Activated CD8-positive, alpha-beta memory T cell treated with anti-CD3 and anti-CD28 coated beads for 36 hours (primary cell): ENCODE measurements around the gene KRTAP2-1. TPM values are rescaled to one million over a fixed set of nuclear protein-coding genes. Genes with fewer than 3 reads are reported as not detected.

Experiments used
- total RNA-seq, 2 experiments: library from RNA; stranded (reverse); gene quantifications; one replicate each; pipeline ENCODE4 v1.2.3, GENCODE V29; 2021

KRTAP2-1 gene
- total RNA-seq, 2 experiments from 2014 or later, result not detected

Other genes with a start within 250 kb of the KRTAP2-1 start
- gene KRT28, start 247.4 kb downstream of the KRTAP2-1 start, total RNA-seq, result not detected
- 10 to 100 TPM; 44.6 to 45.2 TPM for gene KRT10, start 224.7 kb downstream of the KRTAP2-1 start, total RNA-seq
- not detected for gene KRT12, start 180.1 kb downstream of the KRTAP2-1 start, total RNA-seq
- not detected for gene KRT20, start 162.1 kb downstream of the KRTAP2-1 start, total RNA-seq
- not detected for gene KRT23, start 109.7 kb downstream of the KRTAP2-1 start, total RNA-seq
- not detected for gene KRT39, start 80.4 kb downstream of the KRTAP2-1 start, total RNA-seq
- gene KRT40, start 63.0 kb downstream of the KRTAP2-1 start, total RNA-seq, result not detected
- not detected for gene KRTAP3-3, start 53.2 kb downstream of the KRTAP2-1 start, total RNA-seq
- gene KRTAP3-2, start 47.4 kb downstream of the KRTAP2-1 start, total RNA-seq, result not detected
- not detected for gene KRTAP3-1, start 38.2 kb downstream of the KRTAP2-1 start, total RNA-seq
- not detected for gene KRTAP1-5, start 20.1 kb downstream of the KRTAP2-1 start, total RNA-seq
- not detected for gene KRTAP1-4, start 17.1 kb downstream of the KRTAP2-1 start, total RNA-seq
- gene KRTAP1-3, start 12.4 kb downstream of the KRTAP2-1 start, total RNA-seq, result not detected
- gene KRTAP1-1, start 5.9 kb downstream of the KRTAP2-1 start, total RNA-seq, result not detected
- gene KRTAP2-2, start 7.9 kb upstream of the KRTAP2-1 start, total RNA-seq, result not detected
- gene KRTAP2-3, start 12.8 kb upstream of the KRTAP2-1 start, total RNA-seq, result not detected
- not detected for gene KRTAP2-4, start 18.6 kb upstream of the KRTAP2-1 start, total RNA-seq
- not detected for gene KRTAP4-7, start 36.8 kb upstream of the KRTAP2-1 start, total RNA-seq
- gene KRTAP4-8, start 50.8 kb upstream of the KRTAP2-1 start, total RNA-seq, result not detected
- not detected for gene KRTAP4-16, start 54.9 kb upstream of the KRTAP2-1 start, total RNA-seq
- not detected for gene KRTAP4-9, start 58.1 kb upstream of the KRTAP2-1 start, total RNA-seq
- not detected for gene KRTAP4-11, start 71.1 kb upstream of the KRTAP2-1 start, total RNA-seq
- gene KRTAP4-12, start 76.9 kb upstream of the KRTAP2-1 start, total RNA-seq, result not detected
- not detected for gene KRTAP4-6, start 93.2 kb upstream of the KRTAP2-1 start, total RNA-seq
- gene KRTAP4-5, start 102.5 kb upstream of the KRTAP2-1 start, total RNA-seq, result not detected
- gene KRTAP4-4, start 113.4 kb upstream of the KRTAP2-1 start, total RNA-seq, result not detected
- not detected for gene KRTAP4-3, start 120.9 kb upstream of the KRTAP2-1 start, total RNA-seq
- gene KRTAP4-2, start 130.9 kb upstream of the KRTAP2-1 start, total RNA-seq, result not detected
- not detected for gene KRTAP4-1, start 137.6 kb upstream of the KRTAP2-1 start, total RNA-seq
- gene KRTAP9-1, start 142.6 kb upstream of the KRTAP2-1 start, total RNA-seq, result not detected
- not detected for gene KRTAP9-2, start 179.3 kb upstream of the KRTAP2-1 start, total RNA-seq
- not detected for gene KRTAP9-3, start 185.1 kb upstream of the KRTAP2-1 start, total RNA-seq
- gene KRTAP9-8, start 190.7 kb upstream of the KRTAP2-1 start, total RNA-seq, result not detected
- gene KRTAP9-4, start 202.4 kb upstream of the KRTAP2-1 start, total RNA-seq, result not detected
- gene KRTAP9-9, start 208.1 kb upstream of the KRTAP2-1 start, total RNA-seq, result not detected
- gene KRTAP9-6, start 218.1 kb upstream of the KRTAP2-1 start, total RNA-seq, result not detected
- gene KRTAP9-7, start 228.4 kb upstream of the KRTAP2-1 start, total RNA-seq, result not detected